GM19324 (cell line): ENCODE measurements around the gene SEC61A1.

Experiments
- ATAC-seq: cut with Tn5 transposase; IDR thresholded peaks from one replicate; pipeline ENCODE4 v1.9.1; 2021; ENCODE audit warnings: mild to moderate bottlenecking, moderate library complexity; ENCODE audit not compliant: unreplicated experiment, low FRiP score

The SEC61A1 gene

DNA sequence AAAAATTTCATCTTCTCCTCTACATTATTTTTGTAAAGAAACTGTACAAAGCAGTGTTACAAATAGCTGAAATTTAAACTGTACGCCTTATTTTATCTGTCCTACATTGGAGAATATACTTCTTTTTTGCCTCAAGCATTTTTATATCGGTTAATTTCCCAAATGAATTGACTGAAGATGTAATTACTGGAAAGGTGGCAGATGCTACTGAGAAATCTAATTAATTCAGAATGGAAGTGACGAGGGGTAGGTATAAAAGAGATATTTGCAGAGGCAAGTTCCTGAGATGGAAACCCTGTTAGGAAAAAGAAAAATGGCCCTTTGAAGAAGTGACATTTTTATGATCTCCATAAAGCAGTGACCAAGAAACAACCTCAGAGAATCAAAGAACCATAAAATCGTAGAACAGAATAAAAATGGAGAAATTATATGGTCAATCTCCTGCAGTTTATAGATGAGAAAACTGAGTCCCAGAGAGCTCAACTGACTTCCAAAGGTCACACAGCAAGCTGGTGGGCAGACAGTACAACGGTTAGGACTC lies 51.0 kb downstream of the SEC61A1 start:
- ATAC-seq: no peak

DNA sequence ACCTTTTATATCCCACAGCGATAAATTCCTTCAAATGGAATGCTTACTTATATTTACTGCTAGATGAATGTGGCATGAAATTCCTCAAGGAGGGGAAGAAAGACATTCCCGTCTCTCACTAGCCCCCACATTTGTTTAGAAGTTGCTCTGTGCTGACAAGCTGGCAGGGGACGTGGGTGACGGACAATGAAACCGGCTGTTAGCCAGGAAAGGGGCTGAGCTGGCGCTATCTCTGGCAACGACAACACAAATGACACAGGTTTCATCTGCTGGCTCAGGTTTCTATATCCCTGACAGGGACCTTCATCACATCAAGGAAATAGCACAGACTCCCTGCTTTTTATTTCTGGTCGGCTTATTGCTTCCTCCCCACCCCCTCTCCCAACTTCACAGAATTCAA lies 55.6 kb downstream of the SEC61A1 start:
- ATAC-seq: no peak

DNA sequence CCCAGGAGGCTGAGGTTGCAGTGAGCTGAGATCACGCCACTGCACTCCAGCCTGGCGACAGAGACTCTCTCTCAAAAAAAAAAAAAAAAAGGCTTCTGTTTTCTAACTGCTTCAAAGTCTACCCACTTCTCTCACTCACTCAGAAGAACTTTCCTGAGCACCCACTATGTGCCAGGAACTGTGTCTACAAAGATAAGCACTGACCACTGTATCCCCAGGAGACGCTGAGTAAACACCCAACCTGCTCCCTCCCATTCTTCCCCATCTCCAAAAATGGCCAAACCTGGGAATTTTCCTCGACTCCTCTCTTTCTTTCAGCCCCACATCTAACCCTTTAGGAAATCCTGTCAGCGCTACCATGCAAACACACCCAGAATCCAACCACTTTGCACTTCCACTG lies 58.9 kb downstream of the SEC61A1 start:
- no peak for ATAC-seq

DNA sequence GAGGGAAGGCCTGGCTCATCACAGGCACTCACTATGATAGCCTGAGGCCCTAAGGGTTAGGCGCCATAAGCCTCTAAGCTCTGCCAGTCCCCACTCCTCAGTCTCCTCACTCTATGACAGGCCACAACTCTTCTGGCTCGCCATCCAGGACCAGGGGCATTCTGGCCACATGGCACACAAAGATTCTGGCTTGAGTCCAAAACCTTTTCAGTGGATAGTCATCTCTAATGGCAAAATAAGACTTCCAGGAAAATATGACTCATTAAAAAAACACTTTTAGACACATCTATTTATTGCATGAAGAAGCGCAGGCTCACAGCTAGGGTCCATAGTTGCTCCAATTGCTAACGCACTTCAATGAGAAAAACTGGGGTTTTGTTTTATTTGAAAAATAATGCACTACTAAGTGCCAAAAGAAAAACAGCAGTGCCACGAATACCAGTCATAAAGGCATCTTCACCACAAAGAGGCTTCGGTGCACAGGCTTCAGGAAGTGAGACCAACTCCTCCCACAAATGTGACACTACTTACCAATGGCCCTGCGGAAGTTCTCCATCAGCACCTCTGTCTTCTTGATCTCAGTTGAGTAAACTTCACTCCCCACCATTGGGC lies 60.2 kb downstream of the SEC61A1 start:
- ATAC-seq: peak; percentile 58

DNA sequence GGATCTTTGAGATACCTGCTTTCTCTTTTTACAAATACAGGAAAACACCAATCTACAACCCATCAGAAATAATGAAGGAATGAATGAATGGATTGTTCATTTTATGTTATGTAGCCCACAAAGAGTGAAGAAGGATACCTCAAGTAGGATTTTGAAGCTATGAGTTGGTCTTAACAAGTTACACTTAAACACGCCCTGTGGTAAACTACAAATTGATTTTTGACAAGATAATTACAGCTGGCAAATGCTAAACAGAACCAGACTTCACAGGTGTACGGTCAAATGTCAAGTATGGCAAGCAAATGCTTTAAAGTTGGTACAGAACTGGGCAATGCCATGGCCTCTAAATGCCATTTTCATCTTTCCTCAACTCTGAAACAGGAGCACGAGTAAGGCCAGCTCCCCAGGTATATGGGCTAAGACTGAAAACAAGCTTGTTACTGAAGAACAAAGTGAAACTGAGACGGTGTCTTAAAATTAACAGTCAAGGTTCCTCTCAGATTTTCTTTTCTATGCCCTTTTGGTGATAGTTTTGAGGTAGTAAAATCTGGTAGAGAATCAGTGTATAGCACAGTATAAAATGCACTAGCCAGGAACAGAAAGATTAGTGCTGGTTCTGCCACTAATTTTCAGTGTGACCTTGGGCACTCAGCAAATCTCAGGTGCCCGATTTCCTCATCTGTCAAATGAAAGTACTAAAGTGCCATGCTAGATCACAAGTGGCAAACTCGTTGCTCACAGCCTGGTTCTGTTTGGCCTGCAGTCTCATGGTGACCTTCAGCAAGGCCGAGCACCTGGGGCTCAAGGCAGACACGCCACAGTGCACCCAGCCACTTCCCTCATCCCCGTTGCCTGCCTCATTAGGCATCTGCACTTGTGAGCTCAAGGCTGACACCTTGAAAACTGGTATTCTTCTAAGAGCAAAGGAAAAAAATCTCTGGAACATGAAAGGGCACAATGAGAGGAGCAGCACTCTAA lies 61.9 kb downstream of the SEC61A1 start:
- no peak for ATAC-seq
